Chondrocyte (in vitro differentiated cells): Measurements from ENCODE around the gene MEI1. TPM values are rescaled to one million over a fixed set of nuclear protein-coding genes. Genes with fewer than 3 reads are reported as not detected.

Experiments
- total RNA-seq: library from RNA; stranded (reverse); gene quantifications from 3 replicates; pipeline ENCODE4 v1.2.1, GENCODE V29; 2021

Gene MEI1
- total RNA-seq, 1 donor from 2014 or later, result 0.40 TPM

Other genes starting within 250 kb of the MEI1 start
- gene PHF5A, start 230.8 kb upstream of the MEI1 start, total RNA-seq, result 22.5 to 32.4 TPM (median 26.8 TPM) in 3 replicates
- 60.9 to 85.6 TPM (median 62.4 TPM) in 3 replicates for gene ACO2, start 230.4 kb upstream of the MEI1 start, total RNA-seq
- gene POLR3H, start 155.0 kb upstream of the MEI1 start, total RNA-seq, result 39.6 to 57.3 TPM (median 41.5 TPM) in 3 replicates
- gene CSDC2, start 138.5 kb upstream of the MEI1 start, total RNA-seq, result 12.7 to 21.7 TPM (median 20.9 TPM) in 3 replicates
- 39.3 to 48.2 TPM (median 47.1 TPM) in 3 replicates for gene PMM1, start 109.7 kb upstream of the MEI1 start, total RNA-seq
- 29.5 to 33.9 TPM (median 29.8 TPM) in 3 replicates for gene DESI1, start 78.5 kb upstream of the MEI1 start, total RNA-seq
- 156 to 210 TPM (median 161 TPM) in 3 replicates for gene XRCC6, start 78.2 kb upstream of the MEI1 start, total RNA-seq
- 88.8 to 111 TPM (median 89.5 TPM) in 3 replicates for gene SNU13, start 10.6 kb upstream of the MEI1 start, total RNA-seq
- 6.6 to 10.1 TPM (median 7.0 TPM) in 3 replicates for gene CCDC134, start 101.2 kb downstream of the MEI1 start, total RNA-seq
- gene SREBF2, start 133.6 kb downstream of the MEI1 start, total RNA-seq, result 91.3 to 106 TPM (median 100 TPM) in 3 replicates
- not detected in 3 replicates for gene SHISA8, start 215.6 kb downstream of the MEI1 start, total RNA-seq
- gene TNFRSF13C, start 227.3 kb downstream of the MEI1 start, total RNA-seq, result 0.07 to 0.56 TPM (median 0.21 TPM) in 3 replicates
- 3.3 to 9.3 TPM (median 3.3 TPM) in 3 replicates for gene CENPM, start 247.6 kb downstream of the MEI1 start, total RNA-seq